HEK293 (cell line): ENCODE results near the gene VSIR.

ENCODE experiments used
- ZBTB20 ChIP-seq: fragments of 450-650 bp; formaldehyde crosslinking; IDR thresholded peaks from 2 replicates; pipeline ENCODE4 v1.5.1; 2016; ENCODE audit warnings: missing biosample characterization, missing genetic modification characterization
- ZNF610 ChIP-seq: fragments of 450-650 bp; formaldehyde crosslinking; IDR thresholded peaks from 2 replicates; pipeline ENCODE4 v1.5.1; 2016; ENCODE audit warnings: missing biosample characterization, missing genetic modification characterization, borderline replicate concordance
- TF ChIP-seq, protein P1 (sequence below): fragments of 450-650 bp; formaldehyde crosslinking; IDR thresholded peaks from 2 replicates; pipeline ENCODE4 v1.5.1; 2016; ENCODE audit warnings: missing biosample characterization, missing genetic modification characterization
- TF ChIP-seq, protein P2 (sequence below): fragments of 450-650 bp; formaldehyde crosslinking; IDR thresholded peaks from 2 replicates; pipeline ENCODE4 v1.5.1; 2016; ENCODE audit warnings: missing biosample characterization, missing genetic modification characterization

DNA sequence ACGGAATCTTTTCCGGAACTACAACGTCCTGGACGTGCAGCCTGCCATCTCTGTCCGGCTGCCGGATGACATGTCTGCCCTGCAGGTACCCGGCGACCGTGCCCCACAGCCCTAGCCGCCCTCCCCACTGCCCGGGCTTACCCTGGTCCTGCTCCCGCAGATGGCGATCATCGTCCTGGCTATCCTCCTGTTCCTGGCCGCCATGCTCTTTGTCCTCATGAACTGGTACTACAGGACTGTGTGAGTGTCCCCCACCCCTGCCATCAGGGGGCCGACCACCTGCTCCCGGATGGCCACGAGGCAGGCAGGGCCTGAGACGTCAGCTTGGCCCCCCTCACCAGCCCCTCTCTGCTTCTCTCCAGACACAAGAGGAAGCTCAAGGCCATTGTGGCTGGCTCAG, 38.0 kb upstream of the VSIR start:
- TF ChIP-seq, protein P1, sequence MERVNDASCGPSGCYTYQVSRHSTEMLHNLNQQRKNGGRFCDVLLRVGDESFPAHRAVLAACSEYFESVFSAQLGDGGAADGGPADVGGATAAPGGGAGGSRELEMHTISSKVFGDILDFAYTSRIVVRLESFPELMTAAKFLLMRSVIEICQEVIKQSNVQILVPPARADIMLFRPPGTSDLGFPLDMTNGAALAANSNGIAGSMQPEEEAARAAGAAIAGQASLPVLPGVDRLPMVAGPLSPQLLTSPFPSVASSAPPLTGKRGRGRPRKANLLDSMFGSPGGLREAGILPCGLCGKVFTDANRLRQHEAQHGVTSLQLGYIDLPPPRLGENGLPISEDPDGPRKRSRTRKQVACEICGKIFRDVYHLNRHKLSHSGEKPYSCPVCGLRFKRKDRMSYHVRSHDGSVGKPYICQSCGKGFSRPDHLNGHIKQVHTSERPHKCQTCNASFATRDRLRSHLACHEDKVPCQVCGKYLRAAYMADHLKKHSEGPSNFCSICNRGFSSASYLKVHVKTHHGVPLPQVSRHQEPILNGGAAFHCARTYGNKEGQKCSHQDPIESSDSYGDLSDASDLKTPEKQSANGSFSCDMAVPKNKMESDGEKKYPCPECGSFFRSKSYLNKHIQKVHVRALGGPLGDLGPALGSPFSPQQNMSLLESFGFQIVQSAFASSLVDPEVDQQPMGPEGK = no peak
- no peak for TF ChIP-seq ZNF610 (tag by site-specific recombination)
- no peak for TF ChIP-seq ZBTB20 (tag by site-specific recombination)
- TF ChIP-seq, protein P2, sequence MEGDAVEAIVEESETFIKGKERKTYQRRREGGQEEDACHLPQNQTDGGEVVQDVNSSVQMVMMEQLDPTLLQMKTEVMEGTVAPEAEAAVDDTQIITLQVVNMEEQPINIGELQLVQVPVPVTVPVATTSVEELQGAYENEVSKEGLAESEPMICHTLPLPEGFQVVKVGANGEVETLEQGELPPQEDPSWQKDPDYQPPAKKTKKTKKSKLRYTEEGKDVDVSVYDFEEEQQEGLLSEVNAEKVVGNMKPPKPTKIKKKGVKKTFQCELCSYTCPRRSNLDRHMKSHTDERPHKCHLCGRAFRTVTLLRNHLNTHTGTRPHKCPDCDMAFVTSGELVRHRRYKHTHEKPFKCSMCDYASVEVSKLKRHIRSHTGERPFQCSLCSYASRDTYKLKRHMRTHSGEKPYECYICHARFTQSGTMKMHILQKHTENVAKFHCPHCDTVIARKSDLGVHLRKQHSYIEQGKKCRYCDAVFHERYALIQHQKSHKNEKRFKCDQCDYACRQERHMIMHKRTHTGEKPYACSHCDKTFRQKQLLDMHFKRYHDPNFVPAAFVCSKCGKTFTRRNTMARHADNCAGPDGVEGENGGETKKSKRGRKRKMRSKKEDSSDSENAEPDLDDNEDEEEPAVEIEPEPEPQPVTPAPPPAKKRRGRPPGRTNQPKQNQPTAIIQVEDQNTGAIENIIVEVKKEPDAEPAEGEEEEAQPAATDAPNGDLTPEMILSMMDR = no peak
